ENCODE data around the gene PDP2. TPM values are rescaled to one million over a fixed set of nuclear protein-coding genes. Genes with fewer than 3 reads are reported as not detected.

PDP2 gene
- total RNA-seq, 1 experiment from 2014 or later: 28.4 TPM

DNA sequence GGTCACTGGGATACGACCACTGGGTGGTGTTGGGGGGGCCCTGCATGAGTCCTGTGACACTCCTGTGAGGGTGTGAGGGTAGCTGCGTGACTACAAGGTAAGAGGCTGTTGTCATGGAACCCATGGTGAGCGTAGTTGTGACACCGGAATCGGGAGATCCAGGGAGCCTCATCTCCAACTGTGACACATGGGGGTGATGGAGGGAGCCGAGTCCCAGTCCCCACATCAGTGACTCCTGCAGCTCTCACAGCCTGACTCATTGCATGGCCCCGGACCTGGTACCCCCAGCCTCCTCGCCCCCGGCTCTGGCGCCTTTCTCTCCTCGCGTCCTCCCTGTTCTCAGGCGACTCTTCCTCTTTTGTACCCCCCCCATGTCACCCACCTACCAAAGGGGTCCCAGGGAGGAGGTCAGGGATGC is 24.1 kb downstream of the PDP2 start (continued):
- TF ChIP-seq NFE2L1 (CRISPR knock-in tag; IDR thresholded peaks at IDR 0.05) (no peak), GRHL2 (CRISPR knock-in tag; IDR thresholded peaks at IDR 0.05; ENCODE audit: insufficient replicate concordance, severe bottlenecking) (no peak), CBFB (CRISPR knock-in tag; IDR thresholded peaks at IDR 0.05; ENCODE audit: low read depth) (no peak), OVOL2 (CRISPR knock-in tag; IDR thresholded peaks at IDR 0.05; ENCODE audit: borderline replicate concordance) (no peak), SP1 (CRISPR knock-in tag; conservative IDR thresholded peaks at IDR 0.05) (no peak)
- TF ChIP-seq, protein P1, sequence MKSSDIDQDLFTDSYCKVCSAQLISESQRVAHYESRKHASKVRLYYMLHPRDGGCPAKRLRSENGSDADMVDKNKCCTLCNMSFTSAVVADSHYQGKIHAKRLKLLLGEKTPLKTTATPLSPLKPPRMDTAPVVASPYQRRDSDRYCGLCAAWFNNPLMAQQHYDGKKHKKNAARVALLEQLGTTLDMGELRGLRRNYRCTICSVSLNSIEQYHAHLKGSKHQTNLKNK (CRISPR knock-in tag; IDR thresholded peaks at IDR 0.05): no peak
- TF ChIP-seq, protein P2, sequence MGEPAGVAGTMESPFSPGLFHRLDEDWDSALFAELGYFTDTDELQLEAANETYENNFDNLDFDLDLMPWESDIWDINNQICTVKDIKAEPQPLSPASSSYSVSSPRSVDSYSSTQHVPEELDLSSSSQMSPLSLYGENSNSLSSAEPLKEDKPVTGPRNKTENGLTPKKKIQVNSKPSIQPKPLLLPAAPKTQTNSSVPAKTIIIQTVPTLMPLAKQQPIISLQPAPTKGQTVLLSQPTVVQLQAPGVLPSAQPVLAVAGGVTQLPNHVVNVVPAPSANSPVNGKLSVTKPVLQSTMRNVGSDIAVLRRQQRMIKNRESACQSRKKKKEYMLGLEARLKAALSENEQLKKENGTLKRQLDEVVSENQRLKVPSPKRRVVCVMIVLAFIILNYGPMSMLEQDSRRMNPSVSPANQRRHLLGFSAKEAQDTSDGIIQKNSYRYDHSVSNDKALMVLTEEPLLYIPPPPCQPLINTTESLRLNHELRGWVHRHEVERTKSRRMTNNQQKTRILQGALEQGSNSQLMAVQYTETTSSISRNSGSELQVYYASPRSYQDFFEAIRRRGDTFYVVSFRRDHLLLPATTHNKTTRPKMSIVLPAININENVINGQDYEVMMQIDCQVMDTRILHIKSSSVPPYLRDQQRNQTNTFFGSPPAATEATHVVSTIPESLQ (CRISPR knock-in tag; IDR thresholded peaks at IDR 0.05): no peak

DNA sequence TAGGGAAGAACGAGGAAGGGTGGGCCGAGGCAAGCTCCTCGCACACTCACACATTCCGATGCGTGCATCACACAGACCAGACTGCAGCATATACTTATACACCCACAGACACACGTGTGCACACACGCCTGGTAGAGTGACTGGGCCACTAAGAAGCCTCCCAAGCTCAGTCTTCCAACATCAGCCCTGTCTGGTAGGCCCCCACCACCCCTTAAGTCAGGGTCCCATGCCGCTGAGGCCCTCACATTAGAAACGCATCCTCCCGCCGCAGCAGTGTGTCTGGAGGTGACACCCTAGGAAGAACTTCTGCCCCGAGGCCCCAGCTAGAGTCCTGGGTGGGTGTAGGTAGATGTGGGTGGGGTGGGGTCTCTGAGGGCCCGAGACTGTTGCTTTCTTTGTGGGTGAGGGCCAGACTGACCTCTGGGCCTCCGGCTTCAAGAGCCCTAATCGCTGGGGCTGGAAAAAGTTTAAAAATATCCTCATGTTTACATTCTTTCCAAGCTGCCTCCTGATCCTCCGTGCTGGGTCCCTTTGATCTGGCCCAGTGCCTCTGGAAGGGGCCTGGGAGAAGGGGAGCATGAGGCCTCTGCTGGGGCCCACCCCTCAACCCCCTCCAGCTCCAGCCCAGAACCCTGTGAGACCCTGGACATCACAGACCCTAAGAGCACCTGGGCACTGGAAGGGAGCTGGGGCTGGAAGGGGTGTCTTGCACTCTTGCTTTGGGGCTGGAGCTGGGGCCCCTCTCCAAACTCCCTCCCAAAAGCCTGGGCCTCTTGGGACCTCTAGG is 24.7 kb downstream of the PDP2 start:
- Mint-ChIP-seq H3K4me3 (no peak overlapping the region), H3K36me3 (no peaks in the 10 kb centered on the region), H3K27ac (no peak overlapping the region), H3K27me3 (ENCODE audit: low read depth) (peaks cover 15% of the 10 kb centered on the region), H3K9me3 (no peaks in the 10 kb centered on the region), H3K4me1 (peaks cover 6% of the 10 kb centered on the region)
- TF ChIP-seq ATF1 (CRISPR knock-in tag; IDR thresholded peaks at IDR 0.05) (no peak), GABPB1 (CRISPR knock-in tag; IDR thresholded peaks at IDR 0.05) (0 out of 2 replicates have a peak, but pooled peaks have one; percentile 28)
- ATAC-seq: no peak
- POLR2A ChIA-PET: no interaction called here
- no peak for DNase-seq (ENCODE audit: low spot score)
- CTCF ChIA-PET: interaction anchor here (0.7 to 5.4 kb wide), 11 partner anchors 10 to 264 kb away, joined by 3 to 57 read pairs (median 4); partner anchors contain the start of genes CDH16, CES3, NAE1 and RRAD

DNA sequence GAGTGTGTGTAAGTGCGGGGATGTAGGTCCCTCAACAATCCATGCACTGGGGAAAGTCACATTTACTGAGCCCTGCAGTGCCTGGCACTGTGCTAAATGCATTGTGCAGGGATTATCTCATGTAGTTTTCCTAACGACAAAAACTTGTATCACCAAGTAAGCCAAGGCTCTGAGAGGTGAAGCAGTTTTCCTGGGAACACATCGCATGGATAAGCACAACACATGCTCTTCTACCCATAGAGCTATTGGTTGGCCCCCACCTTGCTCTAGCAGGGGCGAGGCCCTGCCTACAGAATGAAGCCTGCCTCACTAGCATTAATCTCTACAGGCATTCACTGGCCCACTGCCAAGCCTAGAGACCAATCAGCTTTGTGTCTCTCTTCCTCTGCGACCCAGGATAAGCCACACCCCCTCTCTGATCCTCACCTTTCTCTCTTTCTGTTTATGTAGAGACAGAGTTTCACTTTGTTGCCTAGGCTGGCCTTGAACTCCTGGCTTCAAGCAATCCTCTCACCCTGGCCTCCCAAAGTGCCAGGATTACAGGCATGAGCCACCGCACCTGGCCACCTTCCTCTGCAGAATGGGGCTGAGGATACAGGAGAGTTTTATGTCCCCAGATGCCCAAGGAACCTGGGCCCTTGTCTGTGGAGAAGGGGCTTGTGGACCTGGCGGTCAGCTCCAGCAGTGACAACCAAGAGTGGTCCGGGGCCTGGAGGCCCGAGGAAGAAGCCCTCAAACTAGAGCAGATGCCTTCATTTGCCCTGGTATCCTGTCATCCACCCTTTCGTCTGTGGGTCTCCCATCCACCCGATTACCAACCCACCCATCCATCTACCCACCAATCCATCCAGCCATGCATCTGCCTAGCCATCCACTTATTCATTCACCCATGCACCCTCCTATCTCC is 25.6 kb downstream of the PDP2 start:
- ATAC-seq: peak; percentile 90

DNA sequence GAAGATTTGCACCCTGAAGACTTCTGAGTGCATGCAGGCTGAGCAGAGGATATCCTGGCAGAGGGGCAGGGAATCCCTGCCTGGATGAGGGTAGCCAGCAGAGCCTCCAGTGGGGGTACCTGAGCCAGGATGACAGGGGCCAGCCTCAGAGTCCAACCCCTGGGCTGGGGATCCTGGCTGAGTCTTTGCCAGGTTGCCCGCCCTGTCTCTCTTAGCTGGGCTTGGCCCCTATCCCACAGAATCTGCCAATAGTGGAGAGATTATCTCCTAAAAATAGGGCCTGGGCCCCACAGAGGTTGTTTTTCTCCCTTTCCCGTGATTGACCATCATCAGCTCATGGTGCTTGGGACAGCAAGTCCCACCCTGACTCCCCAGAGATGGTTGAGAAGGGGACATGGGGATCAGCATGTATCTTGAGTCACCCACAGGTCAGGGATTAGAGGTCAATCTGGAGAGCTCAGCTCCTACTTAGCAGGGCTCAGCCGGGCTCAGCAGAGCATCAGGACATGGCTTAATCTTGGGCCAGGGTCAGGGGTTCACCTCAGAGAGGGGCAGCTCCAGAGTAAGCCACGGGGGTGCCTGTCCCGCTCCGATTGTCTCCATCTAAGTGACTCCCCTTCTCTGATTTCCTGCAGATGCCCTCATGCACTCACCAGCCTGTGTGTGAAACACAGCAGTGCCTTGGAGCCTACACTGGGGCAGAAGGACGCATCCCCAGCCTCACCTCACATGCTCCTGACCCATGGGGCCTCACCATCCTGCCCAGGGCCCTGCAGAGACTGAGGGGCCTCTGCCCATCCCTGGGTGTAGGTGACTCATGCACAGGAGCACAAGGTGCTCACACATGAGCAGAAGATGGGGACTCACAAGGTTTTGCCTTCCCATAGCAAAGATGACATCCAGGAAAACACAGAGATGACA is 26.9 kb downstream of the PDP2 start:
- Mint-ChIP-seq H3K36me3 (no peaks in the 10 kb centered on the region), H3K4me3 (no peak overlapping the region)
- TF ChIP-seq, protein P3, sequence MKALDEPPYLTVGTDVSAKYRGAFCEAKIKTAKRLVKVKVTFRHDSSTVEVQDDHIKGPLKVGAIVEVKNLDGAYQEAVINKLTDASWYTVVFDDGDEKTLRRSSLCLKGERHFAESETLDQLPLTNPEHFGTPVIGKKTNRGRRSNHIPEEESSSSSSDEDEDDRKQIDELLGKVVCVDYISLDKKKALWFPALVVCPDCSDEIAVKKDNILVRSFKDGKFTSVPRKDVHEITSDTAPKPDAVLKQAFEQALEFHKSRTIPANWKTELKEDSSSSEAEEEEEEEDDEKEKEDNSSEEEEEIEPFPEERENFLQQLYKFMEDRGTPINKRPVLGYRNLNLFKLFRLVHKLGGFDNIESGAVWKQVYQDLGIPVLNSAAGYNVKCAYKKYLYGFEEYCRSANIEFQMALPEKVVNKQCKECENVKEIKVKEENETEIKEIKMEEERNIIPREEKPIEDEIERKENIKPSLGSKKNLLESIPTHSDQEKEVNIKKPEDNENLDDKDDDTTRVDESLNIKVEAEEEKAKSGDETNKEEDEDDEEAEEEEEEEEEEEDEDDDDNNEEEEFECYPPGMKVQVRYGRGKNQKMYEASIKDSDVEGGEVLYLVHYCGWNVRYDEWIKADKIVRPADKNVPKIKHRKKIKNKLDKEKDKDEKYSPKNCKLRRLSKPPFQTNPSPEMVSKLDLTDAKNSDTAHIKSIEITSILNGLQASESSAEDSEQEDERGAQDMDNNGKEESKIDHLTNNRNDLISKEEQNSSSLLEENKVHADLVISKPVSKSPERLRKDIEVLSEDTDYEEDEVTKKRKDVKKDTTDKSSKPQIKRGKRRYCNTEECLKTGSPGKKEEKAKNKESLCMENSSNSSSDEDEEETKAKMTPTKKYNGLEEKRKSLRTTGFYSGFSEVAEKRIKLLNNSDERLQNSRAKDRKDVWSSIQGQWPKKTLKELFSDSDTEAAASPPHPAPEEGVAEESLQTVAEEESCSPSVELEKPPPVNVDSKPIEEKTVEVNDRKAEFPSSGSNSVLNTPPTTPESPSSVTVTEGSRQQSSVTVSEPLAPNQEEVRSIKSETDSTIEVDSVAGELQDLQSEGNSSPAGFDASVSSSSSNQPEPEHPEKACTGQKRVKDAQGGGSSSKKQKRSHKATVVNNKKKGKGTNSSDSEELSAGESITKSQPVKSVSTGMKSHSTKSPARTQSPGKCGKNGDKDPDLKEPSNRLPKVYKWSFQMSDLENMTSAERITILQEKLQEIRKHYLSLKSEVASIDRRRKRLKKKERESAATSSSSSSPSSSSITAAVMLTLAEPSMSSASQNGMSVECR (CRISPR knock-in tag; IDR thresholded peaks at IDR 0.05; ENCODE audit: borderline replicate concordance): no peak
- TF ChIP-seq JUN (CRISPR knock-in tag; IDR thresholded peaks at IDR 0.05) (no peak), CBFB (CRISPR knock-in tag; IDR thresholded peaks at IDR 0.05; ENCODE audit: low read depth) (no peak), ZNF263 (CRISPR knock-in tag; IDR thresholded peaks at IDR 0.05; ENCODE audit: low read depth) (no peak), SMAD3 (CRISPR knock-in tag; IDR thresholded peaks at IDR 0.05; ENCODE audit: borderline replicate concordance) (no peak)
- TF ChIP-seq, protein P4, sequence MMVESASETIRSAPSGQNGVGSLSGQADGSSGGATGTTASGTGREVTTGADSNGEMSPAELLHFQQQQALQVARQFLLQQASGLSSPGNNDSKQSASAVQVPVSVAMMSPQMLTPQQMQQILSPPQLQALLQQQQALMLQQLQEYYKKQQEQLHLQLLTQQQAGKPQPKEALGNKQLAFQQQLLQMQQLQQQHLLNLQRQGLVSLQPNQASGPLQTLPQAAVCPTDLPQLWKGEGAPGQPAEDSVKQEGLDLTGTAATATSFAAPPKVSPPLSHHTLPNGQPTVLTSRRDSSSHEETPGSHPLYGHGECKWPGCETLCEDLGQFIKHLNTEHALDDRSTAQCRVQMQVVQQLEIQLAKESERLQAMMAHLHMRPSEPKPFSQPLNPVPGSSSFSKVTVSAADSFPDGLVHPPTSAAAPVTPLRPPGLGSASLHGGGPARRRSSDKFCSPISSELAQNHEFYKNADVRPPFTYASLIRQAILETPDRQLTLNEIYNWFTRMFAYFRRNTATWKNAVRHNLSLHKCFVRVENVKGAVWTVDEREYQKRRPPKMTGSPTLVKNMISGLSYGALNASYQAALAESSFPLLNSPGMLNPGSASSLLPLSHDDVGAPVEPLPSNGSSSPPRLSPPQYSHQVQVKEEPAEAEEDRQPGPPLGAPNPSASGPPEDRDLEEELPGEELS (CRISPR knock-in tag; IDR thresholded peaks at IDR 0.05): no peak

More for the DNA sequence above, 25.6 kb downstream of the PDP2 start:
- peak; percentile 55 for DNase-seq (ENCODE audit: low spot score)
- CTCF ChIA-PET: interaction anchor here (0.7 to 5.4 kb wide), 8 partner anchors 11 to 263 kb away, joined by 3 to 57 read pairs (median 4); partner anchors contain the start of genes CES3, NAE1 and RRAD
- H3K36me3 Mint-ChIP-seq: no peaks in the 10 kb centered on the region
- H3K4me3 Mint-ChIP-seq: no peak overlapping the region
- H3K27ac Mint-ChIP-seq: peak overlapping the region; percentile 88
- H3K4me1 Mint-ChIP-seq: peaks cover 5% of the 10 kb centered on the region; the same call in 1 of the 2 replicates
- TF ChIP-seq, protein P1 (CRISPR knock-in tag; IDR thresholded peaks at IDR 0.05): no peak
- TF ChIP-seq GABPB1 (CRISPR knock-in tag; IDR thresholded peaks at IDR 0.05): peak; percentile 29; the same call in 1 of the 2 replicates
- peaks cover 15% of the 10 kb centered on the region for H3K27me3 Mint-ChIP-seq (ENCODE audit: low read depth)
- POLR2A ChIA-PET: no interaction called here
- H3K9me3 Mint-ChIP-seq: no peaks in the 10 kb centered on the region

More for the DNA sequence above, 26.9 kb downstream of the PDP2 start:
- no peak for ATAC-seq
- ChIA-PET POLR2A (no interaction called here), CTCF (interaction anchor here (0.9 to 5.4 kb wide), 4 partner anchors 12 to 58 kb away, joined by 3 to 57 read pairs (median 10); partner anchors contain the start of gene RRAD)
- Mint-ChIP-seq H3K27me3 (ENCODE audit: low read depth) (peaks cover 15% of the 10 kb centered on the region), H3K9me3 (no peaks in the 10 kb centered on the region), H3K4me1 (peaks cover 5% of the 10 kb centered on the region; the same call in 1 of the 2 replicates), H3K27ac (no peak overlapping the region)
- no peak for DNase-seq (ENCODE audit: low spot score)

Data from WTC11 (cell line).